Neural cell (in vitro differentiated cells): ENCODE measurements around the gene MAP3K7.

Source experiments
- EP300 ChIP-seq: fragments of 450-650 bp; conservative IDR thresholded peaks from 2 replicates; pipeline ENCODE4 v1.6.1; 2014; ENCODE audit warnings: antibody characterized with exemption, mild to moderate bottlenecking, moderate library complexity; ENCODE audit not compliant: poor library complexity, severe bottlenecking
- EZH2 ChIP-seq: fragments of 200-600, 300-800 bp; shearing (Covaris generic), sonication (generic); IDR thresholded peaks from 2 replicates; pipeline ENCODE4 v1.6.1; 2014; ENCODE audit warnings: antibody characterized with exemption, low read length, borderline replicate concordance, mild to moderate bottlenecking; ENCODE audit not compliant: insufficient read depth, poor library complexity, severe bottlenecking
- SMC3 ChIP-seq: fragments of 450-650 bp; conservative IDR thresholded peaks from 2 replicates; pipeline ENCODE4 v1.6.1; 2014; ENCODE audit warnings: antibody characterized with exemption, mild to moderate bottlenecking, moderate library complexity; ENCODE audit not compliant: poor library complexity
- TF ChIP-seq, protein P1 (sequence below): fragments of 450-650 bp; IDR thresholded peaks from 2 replicates; pipeline ENCODE4 v1.5.1; 2014; ENCODE audit warnings: antibody characterized with exemption, mild to moderate bottlenecking, moderate library complexity; ENCODE audit not compliant: poor library complexity, severe bottlenecking

DNA sequence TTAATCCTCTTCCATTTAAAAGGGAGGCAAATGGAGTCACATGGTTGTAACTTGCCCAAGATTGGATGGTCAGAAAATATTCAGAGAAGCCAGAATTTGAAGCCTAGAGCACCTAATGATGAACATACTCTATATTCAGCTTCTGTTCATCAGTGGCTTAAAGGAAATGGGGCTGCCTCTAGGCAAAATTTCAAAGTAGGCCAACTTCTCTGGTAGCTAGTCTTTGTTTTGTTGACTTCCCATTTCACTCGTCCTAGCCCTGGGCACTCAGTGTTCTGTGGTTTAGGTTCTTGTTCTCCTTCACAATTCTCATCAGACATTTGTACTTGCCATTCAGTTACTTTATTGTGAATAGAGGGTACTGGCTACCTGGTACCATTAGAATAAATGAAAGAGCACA lies 13.2 kb downstream of the MAP3K7 start:
- no peak for TF ChIP-seq EP300
- TF ChIP-seq EZH2, result no peak
- TF ChIP-seq, protein P1, sequence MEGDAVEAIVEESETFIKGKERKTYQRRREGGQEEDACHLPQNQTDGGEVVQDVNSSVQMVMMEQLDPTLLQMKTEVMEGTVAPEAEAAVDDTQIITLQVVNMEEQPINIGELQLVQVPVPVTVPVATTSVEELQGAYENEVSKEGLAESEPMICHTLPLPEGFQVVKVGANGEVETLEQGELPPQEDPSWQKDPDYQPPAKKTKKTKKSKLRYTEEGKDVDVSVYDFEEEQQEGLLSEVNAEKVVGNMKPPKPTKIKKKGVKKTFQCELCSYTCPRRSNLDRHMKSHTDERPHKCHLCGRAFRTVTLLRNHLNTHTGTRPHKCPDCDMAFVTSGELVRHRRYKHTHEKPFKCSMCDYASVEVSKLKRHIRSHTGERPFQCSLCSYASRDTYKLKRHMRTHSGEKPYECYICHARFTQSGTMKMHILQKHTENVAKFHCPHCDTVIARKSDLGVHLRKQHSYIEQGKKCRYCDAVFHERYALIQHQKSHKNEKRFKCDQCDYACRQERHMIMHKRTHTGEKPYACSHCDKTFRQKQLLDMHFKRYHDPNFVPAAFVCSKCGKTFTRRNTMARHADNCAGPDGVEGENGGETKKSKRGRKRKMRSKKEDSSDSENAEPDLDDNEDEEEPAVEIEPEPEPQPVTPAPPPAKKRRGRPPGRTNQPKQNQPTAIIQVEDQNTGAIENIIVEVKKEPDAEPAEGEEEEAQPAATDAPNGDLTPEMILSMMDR, result no peak
- no peak for TF ChIP-seq SMC3
